Measurements from ENCODE around the gene SLC22A16. TPM values are rescaled to one million over a fixed set of nuclear protein-coding genes. Genes with fewer than 3 reads are reported as not detected.

Gene SLC22A16
- polyA plus RNA-seq, 1 donor (not counting 4 experiments of a cell fraction or from before 2014, with no cell fraction given): not detected

GRCh38 chr6:110418594-110418993 is 57.8 kb downstream of the SLC22A16 start:
- H2AFZ ChIP-seq (ENCODE audit: control insufficient read depth, low read length): no peak overlapping the region

DNA sequence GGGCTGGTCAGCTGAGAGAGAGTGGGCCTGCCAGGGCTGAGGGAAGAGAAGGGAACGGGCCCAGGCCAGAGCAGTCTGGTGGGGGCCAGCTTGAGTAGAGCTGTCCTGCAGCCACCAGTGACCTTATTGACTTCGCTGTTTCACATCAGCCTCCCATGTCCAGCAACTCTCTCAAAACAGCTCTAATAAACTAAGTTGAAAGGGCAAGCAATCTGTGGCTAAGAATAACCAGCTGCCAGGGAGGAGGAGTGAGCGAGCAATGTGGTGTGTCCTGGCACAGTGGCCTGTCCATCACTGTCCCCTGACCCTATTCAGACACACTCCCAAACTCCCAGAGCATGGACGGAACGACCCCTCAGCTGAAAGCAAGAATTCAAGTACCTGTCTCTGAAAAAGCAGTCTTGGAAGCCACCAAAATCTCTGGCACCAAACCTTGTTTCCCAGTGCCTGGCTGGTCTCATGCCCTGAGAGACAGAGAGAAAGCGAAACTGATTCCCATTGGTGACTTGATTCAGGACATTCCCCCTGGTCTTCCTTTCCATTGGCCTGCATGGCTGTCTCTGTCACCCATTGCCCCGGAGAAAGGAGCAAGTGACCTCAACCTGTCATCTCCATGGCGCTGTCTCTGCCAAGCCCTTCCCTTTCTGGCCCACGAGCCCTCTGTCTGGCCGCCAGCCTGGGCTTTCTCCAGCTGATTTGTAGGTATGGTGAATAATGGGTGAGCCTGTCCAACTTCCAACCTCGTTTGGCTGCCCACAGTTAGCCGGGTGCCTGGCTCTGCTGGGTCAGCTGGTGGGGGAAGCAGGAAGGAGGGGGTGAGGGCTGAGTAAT is 61.1 kb downstream of the SLC22A16 start, which contains the start of gene DDO:
DDO (minus strand) TSS at position 490 of the 831 bp plus-strand sequence. CDS start 2,113 bp downstream, outside the sequence.
- no peak within 1 kb of the TSS for H3K27ac ChIP-seq (ENCODE audit: control insufficient read depth, insufficient read depth, low read length)
- no peaks in the 10 kb centered on the region for H4K20me1 ChIP-seq (ENCODE audit: control insufficient read depth, extremely low read depth, insufficient read depth, low read length)
- DNase-seq (ENCODE audit: low read depth, low spot score): no peak
- H3K9ac ChIP-seq (ENCODE audit: control insufficient read depth, extremely low read depth, insufficient read depth, low read length): no peak within 1 kb of the TSS
- no peaks in the 10 kb centered on the region for H3K9me1 ChIP-seq (ENCODE audit: control insufficient read depth, extremely low read depth, insufficient read depth, low read length)
- H3K4me3 ChIP-seq (ENCODE audit: control insufficient read depth in 2 of 3, extremely low read depth in 1 of 3, insufficient read depth in 2 of 3, low read depth in 1 of 3, low read length in 3 of 3): peak within 1 kb of the TSS in 2 of 3 experiments; percentile 29 to 37
- H3K4me1 ChIP-seq (ENCODE audit: control insufficient read depth, extremely low read depth, insufficient read depth, low read length): peaks cover 3% of the 10 kb centered on the region
- peak within 1 kb of the TSS; percentile 59 for H3K4me2 ChIP-seq (ENCODE audit: control insufficient read depth, extremely low read depth, insufficient read depth, low read depth, low read length)
- FAIRE-seq: no peak
- H3K27me3 ChIP-seq (ENCODE audit: control insufficient read depth, extremely low read depth, insufficient read depth, low read length): peaks cover 10% of the 10 kb centered on the region
- H3K36me3 ChIP-seq (ENCODE audit: control insufficient read depth in 2 of 2, extremely low read depth in 1 of 2, insufficient read depth in 2 of 2, low read length in 2 of 2): no peaks in the 10 kb centered on the region
- H2AFZ ChIP-seq (ENCODE audit: control insufficient read depth, low read length): peak within 1 kb of the TSS; percentile 48
- H3K79me2 ChIP-seq (ENCODE audit: control insufficient read depth, insufficient read depth, low read length): no peaks in the 10 kb centered on the region
- no peaks in the 10 kb centered on the region for H3K9me3 ChIP-seq (ENCODE audit: control insufficient read depth, low read depth, low read length)
- no peak for TF ChIP-seq EZH2 (IDR thresholded peaks at IDR 0.05; ENCODE audit: low read length)
- TF ChIP-seq, protein P1, sequence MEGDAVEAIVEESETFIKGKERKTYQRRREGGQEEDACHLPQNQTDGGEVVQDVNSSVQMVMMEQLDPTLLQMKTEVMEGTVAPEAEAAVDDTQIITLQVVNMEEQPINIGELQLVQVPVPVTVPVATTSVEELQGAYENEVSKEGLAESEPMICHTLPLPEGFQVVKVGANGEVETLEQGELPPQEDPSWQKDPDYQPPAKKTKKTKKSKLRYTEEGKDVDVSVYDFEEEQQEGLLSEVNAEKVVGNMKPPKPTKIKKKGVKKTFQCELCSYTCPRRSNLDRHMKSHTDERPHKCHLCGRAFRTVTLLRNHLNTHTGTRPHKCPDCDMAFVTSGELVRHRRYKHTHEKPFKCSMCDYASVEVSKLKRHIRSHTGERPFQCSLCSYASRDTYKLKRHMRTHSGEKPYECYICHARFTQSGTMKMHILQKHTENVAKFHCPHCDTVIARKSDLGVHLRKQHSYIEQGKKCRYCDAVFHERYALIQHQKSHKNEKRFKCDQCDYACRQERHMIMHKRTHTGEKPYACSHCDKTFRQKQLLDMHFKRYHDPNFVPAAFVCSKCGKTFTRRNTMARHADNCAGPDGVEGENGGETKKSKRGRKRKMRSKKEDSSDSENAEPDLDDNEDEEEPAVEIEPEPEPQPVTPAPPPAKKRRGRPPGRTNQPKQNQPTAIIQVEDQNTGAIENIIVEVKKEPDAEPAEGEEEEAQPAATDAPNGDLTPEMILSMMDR (optimal IDR thresholded peaks at IDR 0.05 in 1 of 3, IDR thresholded peaks at IDR 0.05 in 1 of 3, conservative IDR thresholded peaks at IDR 0.05 in 1 of 3; ENCODE audit: extremely low read depth in 1 of 3, insufficient read depth in 2 of 3, low read length in 3 of 3): no peak
- dilution Hi-C loops (cut with MboI; ENCODE audit: extremely low pct_ligation_motif_present, low sequenced_read_pairs): no loop called here

More at GRCh38 chr6:110418594-110418993, 57.8 kb downstream of the SLC22A16 start:
- TF ChIP-seq, protein P1 (optimal IDR thresholded peaks at IDR 0.05 in 1 of 3, IDR thresholded peaks at IDR 0.05 in 1 of 3, conservative IDR thresholded peaks at IDR 0.05 in 1 of 3; ENCODE audit: extremely low read depth in 1 of 3, insufficient read depth in 2 of 3, low read length in 3 of 3): no peak
- no peak for TF ChIP-seq EZH2 (IDR thresholded peaks at IDR 0.05; ENCODE audit: low read length)
- H3K4me3 ChIP-seq (ENCODE audit: control insufficient read depth in 2 of 3, extremely low read depth in 1 of 3, insufficient read depth in 2 of 3, low read depth in 1 of 3, low read length in 3 of 3): no peak overlapping the region
- no peaks in the 10 kb centered on the region for H4K20me1 ChIP-seq (ENCODE audit: control insufficient read depth, extremely low read depth, insufficient read depth, low read length)
- dilution Hi-C loops (cut with MboI; ENCODE audit: extremely low pct_ligation_motif_present, low sequenced_read_pairs): no loop called here
- H3K9me1 ChIP-seq (ENCODE audit: control insufficient read depth, extremely low read depth, insufficient read depth, low read length): no peaks in the 10 kb centered on the region
- H3K27ac ChIP-seq (ENCODE audit: control insufficient read depth, insufficient read depth, low read length): no peak overlapping the region
- H3K4me2 ChIP-seq (ENCODE audit: control insufficient read depth, extremely low read depth, insufficient read depth, low read depth, low read length): no peak overlapping the region
- FAIRE-seq (no peak), DNase-seq (ENCODE audit: low read depth, low spot score) (no peak)
- H3K79me2 ChIP-seq (ENCODE audit: control insufficient read depth, insufficient read depth, low read length): no peaks in the 10 kb centered on the region
- H3K27me3 ChIP-seq (ENCODE audit: control insufficient read depth, extremely low read depth, insufficient read depth, low read length): peaks cover 11% of the 10 kb centered on the region
- H3K4me1 ChIP-seq (ENCODE audit: control insufficient read depth, extremely low read depth, insufficient read depth, low read length): peaks cover 3% of the 10 kb centered on the region
- H3K36me3 ChIP-seq (ENCODE audit: control insufficient read depth in 2 of 2, extremely low read depth in 1 of 2, insufficient read depth in 2 of 2, low read length in 2 of 2): no peaks in the 10 kb centered on the region
- H3K9ac ChIP-seq (ENCODE audit: control insufficient read depth, extremely low read depth, insufficient read depth, low read length): no peak overlapping the region
- no peaks in the 10 kb centered on the region for H3K9me3 ChIP-seq (ENCODE audit: control insufficient read depth, low read depth, low read length)
